GM18909 (cell line): ENCODE measurements around the gene TSHZ3.

Experiments used
- ATAC-seq: cut with Tn5 transposase; IDR thresholded peaks from one replicate; pipeline ENCODE4 v1.9.1; 2021; ENCODE audit warnings: mild to moderate bottlenecking; ENCODE audit not compliant: unreplicated experiment, poor library complexity

Gene TSHZ3

GRCh38 chr19:31338069-31338776 lies 11.0 kb downstream of the TSHZ3 start:
- ATAC-seq, result no peak

- no peak for ATAC-seq
These were observed 12.0 kb downstream of the TSHZ3 start for GRCh38 chr19:31337008-31337914.

DNA sequence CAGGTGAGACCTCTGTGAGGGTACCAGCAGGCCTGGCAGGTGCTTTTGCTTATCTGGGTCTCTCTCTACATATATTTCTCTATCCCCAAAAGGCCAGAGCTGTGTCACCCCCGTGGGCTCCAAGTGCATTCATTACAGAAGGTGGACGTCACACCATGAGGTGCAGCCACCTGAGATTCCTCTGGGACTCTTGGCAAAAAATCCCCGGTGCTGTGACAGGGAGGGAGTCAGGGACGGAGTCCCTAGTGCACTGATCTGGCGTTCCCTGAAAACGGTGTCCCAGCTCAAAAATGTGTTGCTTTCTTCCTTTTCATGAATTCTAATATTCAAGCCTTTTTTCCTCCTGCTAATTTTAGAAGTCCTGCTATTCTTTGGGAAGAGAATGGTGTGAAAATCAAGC lies 13.5 kb downstream of the TSHZ3 start:
- no peak for ATAC-seq

DNA sequence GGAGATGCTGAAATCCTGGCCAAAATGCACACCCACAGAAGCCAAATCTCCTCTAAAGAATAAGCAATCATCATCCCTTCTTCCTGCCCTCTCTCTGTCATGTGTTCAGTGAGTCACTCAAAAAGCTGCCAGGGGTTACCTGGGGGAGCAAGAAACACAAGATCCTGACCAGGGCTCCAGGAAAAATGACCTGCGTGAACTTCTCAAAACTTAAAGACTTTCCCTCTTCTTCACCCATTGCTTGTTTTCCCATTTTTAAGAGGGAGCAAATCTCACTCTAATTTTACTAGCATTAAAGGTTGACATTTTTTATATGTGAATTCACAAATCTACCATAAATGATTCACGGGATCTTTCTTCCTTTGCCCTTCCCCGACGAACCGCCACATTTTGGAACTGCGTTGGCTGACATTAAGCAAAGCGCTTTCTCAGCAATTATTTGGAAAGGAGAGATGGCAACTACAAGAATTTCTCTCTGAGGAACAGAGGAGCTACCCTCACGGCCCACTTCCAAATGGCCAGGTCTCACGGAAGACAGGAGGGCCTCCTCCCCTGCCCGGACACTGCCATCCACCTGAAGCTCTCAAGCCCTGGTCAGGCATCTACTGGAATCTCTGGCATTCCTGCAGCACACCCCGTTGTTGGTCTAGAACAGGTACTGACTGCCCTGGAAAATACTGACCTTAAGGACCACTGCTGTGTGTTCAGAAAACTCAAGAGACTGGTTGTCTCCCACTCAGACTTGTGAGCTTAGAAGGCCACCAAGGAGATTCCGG lies 14.2 kb downstream of the TSHZ3 start:
- ATAC-seq, result no peak

- no peak for ATAC-seq
These were observed 15.0 kb downstream of the TSHZ3 start for GRCh38 chr19:31334101-31334848.

- ATAC-seq, result no peak
These were observed 17.1 kb downstream of the TSHZ3 start for GRCh38 chr19:31332096-31332495.

- no peak for ATAC-seq
These were observed 17.7 kb downstream of the TSHZ3 start for GRCh38 chr19:31331536-31331935.

- ATAC-seq, result no peak
These were observed 18.5 kb downstream of the TSHZ3 start for GRCh38 chr19:31330761-31331160.

DNA sequence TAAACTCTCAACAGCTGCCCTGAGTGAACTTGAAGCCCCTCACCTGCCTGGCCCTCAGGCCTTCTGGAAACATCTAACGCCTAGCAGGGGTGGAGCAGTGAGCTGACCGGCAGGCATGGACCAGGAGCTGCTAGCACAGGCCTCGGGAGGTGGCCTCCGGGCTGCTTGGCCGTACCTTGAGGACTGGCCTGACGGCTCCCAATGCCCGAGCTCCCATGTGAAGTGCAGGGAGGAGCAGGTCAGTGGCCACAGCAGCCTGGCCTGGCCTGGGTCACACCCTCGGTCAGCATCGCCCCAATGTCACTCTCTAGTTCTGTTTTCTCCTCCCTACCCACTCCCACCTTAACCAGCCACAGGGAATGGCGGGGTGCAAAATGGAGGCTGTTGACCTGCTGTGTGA lies 19.0 kb downstream of the TSHZ3 start:
- no peak for ATAC-seq

- no peak for ATAC-seq
These were observed 19.4 kb downstream of the TSHZ3 start for GRCh38 chr19:31329819-31330218.

- no peak for ATAC-seq
These were observed 21.0 kb downstream of the TSHZ3 start for GRCh38 chr19:31328238-31328637.

DNA sequence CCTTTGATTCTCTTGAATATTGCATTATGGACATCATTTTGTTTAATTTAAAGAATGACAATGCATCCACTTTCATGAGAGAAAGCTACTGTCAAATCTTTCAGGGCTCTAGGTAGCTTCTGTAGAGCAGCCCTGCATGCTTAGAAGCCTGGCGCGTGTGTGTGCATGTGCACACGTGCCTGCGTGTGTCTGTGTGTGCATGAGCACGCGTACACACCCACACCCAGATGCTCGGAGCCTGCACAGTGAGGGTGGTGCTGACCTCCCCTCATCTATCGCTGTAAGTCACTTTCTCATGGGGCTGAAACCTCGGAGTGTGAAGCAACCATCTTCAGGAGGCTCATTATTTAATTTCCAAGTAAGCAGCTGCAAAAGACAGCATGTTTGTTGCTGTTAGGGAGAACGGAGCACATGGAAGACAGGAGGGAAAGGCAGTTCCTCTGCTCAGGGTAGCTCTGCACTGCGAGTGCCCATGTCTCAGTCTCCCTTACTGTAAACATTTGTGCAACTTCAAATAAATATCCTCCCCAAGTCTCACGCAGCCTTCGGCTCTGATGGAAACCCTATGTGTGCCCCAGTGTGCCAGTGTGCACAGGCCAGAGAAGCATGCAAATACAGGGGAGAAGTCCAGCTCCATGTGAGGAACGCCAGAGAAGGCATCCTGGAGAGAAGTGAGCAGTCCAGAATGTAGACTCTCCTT lies 22.8 kb downstream of the TSHZ3 start:
- ATAC-seq, result no peak

- no peak for ATAC-seq
These were observed 23.9 kb downstream of the TSHZ3 start for GRCh38 chr19:31325342-31325741.

DNA sequence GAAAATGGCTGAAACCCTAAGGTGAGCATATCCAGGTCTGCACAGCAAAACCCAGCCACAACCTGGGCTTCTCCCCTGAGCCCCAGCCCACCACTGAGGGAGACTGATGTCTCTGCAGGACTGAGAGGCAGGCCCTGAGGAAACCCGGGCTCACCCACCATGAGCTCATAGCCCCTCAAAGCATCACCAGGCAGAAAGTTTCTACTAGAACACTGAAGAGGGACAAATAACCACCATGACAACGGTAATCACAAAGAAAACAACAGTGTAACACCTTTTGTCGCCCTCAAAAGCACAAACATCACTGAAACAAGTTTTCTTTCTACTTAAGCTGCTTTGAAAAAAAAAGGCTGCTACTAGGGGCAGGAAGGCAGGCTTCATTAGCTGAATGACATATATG lies 29.8 kb downstream of the TSHZ3 start:
- ATAC-seq, result no peak

- ATAC-seq, result no peak
These were observed 30.3 kb downstream of the TSHZ3 start for GRCh38 chr19:31318790-31319425.

DNA sequence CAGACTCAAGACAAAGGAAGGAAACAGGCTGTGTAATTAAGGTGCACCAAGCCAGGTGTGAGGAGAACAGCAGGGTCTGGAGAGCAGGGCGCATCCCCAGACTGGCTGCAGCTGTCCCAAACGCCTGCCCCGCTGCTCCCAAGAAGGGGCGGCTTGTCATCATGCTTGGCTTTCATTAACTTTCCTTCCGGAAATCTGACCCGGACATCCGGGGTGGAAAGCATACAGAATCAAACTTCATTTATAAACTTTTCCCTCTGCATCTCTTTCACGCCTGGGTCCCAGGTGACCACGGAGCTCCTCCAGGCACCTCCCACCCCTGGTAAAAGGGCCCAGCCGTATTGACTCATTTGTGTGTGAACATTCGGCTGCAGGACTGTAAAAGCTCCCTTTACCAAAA lies 31.7 kb downstream of the TSHZ3 start:
- ATAC-seq, result no peak

DNA sequence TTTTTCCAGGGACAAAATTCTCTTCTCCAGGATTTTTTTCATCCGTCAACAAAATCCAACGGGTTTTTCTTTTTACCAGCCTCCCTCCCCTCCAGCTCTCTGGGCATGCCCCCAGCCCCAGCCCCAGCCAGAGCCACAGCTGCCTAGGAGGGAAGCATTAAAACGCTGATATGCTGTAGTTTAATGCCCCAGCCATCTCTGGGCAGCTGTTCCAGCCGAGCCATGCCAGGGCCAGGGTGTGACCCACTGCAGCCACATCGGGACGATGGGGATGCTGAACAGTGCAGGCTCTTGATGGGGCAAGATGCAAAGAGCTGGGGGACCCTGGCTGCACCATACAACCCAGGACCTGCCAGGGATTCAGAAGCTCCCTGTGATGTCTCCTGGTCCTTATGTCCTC lies 32.1 kb downstream of the TSHZ3 start:
- ATAC-seq, result no peak

DNA sequence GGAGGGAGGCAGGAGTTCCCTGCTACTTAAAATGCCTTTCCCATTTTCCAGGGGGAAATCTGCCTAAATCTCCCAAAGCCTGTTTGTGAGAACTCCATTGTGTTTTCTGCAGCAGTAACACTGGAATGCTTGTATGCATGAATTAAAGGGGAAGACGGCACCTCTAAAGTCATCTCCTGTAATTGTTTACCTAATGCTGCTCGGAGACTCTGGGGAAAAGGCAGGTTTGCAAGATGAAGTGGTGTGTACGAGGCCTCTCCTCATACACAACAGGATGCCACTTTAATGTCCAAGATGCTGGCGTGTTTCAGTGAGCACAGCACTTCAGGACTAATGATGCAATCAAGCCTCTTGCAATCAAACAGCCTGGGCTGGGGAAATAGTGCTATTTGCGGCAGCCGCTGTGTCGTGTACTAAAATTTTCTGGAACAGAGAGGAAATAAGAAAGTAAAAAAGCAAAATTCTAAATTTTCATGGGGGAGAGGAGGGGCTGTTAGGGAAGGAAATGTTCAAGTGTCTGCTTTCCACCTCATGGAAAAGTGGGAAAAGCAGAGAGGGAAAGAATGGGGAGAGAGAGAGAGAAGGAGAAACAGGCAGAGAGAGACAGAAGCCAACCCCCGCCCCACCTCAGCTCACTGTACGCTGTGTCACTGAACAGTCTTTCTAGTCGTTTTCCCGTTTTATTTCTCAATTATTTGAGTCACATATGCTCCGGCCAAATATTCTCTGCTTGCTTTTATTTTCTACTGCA lies 32.9 kb downstream of the TSHZ3 start:
- ATAC-seq, result no peak
